SK-N-MC (cell line): Measurements from ENCODE around the gene ATXN7L3B.

Experiments
- EZH2 ChIP-seq: fragments of 200-600 bp; sonication (generic); IDR thresholded peaks from one replicate; pipeline ENCODE4 v1.6.1; 2017; ENCODE audit warnings: antibody characterized with exemption
- FOXP2 ChIP-seq: optimal IDR thresholded peaks from 2 replicates; pipeline ENCODE3; 2011; ENCODE audit warnings: mild to moderate bottlenecking, moderate library complexity; ENCODE audit not compliant: insufficient read depth; ENCODE audit errors: extremely low read length, control extremely low read depth
- POLR2AphosphoS5 ChIP-seq: IDR thresholded peaks from 2 replicates; pipeline ENCODE4 v1.6.1; 2012; ENCODE audit warnings: mild to moderate bottlenecking, low read depth, low read length, borderline replicate concordance

- no peak for TF ChIP-seq POLR2AphosphoS5
- no peak for TF ChIP-seq EZH2
- TF ChIP-seq FOXP2, result no peak
Measured at GRCh38 chr12:74499192-74499591, 38.4 kb upstream of the ATXN7L3B start.
